ENCODE measurements around the gene PNMA8B. TPM values are rescaled to one million over a fixed set of nuclear protein-coding genes. Genes with fewer than 3 reads are reported as not detected.
A peak's percentile ranks its signal among the peaks of the same experiment; 100 is the strongest.

Gene PNMA8B
- total RNA-seq, 1 experiment from 2014 or later = 0.75 TPM

DNA sequence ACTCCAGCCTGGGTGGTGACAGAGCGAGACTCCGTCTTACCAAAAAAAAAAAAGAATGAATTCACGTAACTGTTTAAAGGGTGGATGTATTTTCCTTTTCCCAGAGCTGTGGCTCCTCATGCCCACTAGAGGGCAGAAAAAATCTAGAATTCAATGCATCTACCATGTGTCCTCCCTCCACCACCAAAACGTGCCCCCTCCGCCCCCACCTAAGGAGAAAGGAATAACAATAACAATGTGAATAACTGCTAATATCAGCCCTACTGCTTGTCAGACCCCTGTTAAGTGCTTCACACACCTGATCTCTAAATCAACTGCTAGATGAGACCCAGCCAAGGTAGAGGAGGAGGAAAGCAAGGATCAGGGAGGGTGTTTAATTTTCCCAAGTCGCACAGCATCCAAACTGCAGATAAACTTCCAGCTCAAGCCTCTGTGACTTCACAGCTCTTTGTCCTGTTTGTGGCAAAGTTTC is 20.2 kb upstream of the PNMA8B start:
- H3K27me3 ChIP-seq (replicated peaks; ENCODE audit: insufficient read depth, low read depth, low read length, poor library complexity) = no peaks in the 10 kb centered on the region
- intact Hi-C loops (cut with micrococcal nuclease; ENCODE audit: unreplicated experiment) = loop anchor here (10.0 kb wide), 1 partner anchor 441 kb away; no protein-coding TSS in a partner anchor
- CTCF ChIA-PET = interaction anchor here (0.5 to 0.7 kb wide), 5 partner anchors 70 to 646 kb away, joined by 3 to 5 read pairs (median 3); partner anchors contain the start of gene HIF3A

DNA sequence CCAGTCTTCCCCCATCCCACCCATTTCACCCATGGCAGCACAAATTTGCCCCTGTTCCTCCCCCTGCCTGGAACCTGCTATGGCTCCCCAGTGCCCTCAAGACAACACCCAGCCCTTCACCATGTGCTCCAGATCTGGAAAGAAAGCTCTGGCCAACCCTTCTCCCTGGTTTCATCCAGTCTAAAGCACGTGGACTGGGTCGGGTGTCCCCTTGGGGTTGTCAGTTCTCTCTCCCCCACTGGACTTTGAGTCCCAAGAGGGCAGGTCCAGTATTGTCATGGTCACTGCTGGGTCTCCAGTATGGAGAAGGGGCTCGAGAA is 19.6 kb upstream of the PNMA8B start:
- H3K27ac ChIP-seq (ENCODE audit: low read depth, low read length, poor library complexity, severe bottlenecking) = no peak overlapping the region
- no peak overlapping the region for H3K4me3 ChIP-seq (ENCODE audit: low read depth, low read length, poor library complexity, severe bottlenecking)
- ChIA-PET POLR2A (ENCODE audit: low non-redundant PET) (no interaction called here), CTCF (interaction anchor here (0.6 to 0.7 kb wide), 2 partner anchors 111 to 645 kb away, joined by 3 to 5 read pairs; no protein-coding TSS in a partner anchor)
- no peaks in the 10 kb centered on the region for H3K27me3 ChIP-seq (replicated peaks; ENCODE audit: insufficient read depth, low read depth, low read length, poor library complexity)
- H3K36me3 ChIP-seq (ENCODE audit: insufficient read depth, low read length, poor library complexity, severe bottlenecking) = no peaks in the 10 kb centered on the region
- BruUV-seq (replicated peaks) = no TSS peak
- DNase-seq (ENCODE audit: low spot score) = no peak
- H3K9me3 ChIP-seq (ENCODE audit: low read depth, low read length, poor library complexity, severe bottlenecking) = no peaks in the 10 kb centered on the region
- no peak for TF ChIP-seq EZH2 (IDR thresholded peaks at IDR 0.05; ENCODE audit: borderline replicate concordance, low read depth, low read length, poor library complexity, severe bottlenecking)
- TF ChIP-seq, protein P1, sequence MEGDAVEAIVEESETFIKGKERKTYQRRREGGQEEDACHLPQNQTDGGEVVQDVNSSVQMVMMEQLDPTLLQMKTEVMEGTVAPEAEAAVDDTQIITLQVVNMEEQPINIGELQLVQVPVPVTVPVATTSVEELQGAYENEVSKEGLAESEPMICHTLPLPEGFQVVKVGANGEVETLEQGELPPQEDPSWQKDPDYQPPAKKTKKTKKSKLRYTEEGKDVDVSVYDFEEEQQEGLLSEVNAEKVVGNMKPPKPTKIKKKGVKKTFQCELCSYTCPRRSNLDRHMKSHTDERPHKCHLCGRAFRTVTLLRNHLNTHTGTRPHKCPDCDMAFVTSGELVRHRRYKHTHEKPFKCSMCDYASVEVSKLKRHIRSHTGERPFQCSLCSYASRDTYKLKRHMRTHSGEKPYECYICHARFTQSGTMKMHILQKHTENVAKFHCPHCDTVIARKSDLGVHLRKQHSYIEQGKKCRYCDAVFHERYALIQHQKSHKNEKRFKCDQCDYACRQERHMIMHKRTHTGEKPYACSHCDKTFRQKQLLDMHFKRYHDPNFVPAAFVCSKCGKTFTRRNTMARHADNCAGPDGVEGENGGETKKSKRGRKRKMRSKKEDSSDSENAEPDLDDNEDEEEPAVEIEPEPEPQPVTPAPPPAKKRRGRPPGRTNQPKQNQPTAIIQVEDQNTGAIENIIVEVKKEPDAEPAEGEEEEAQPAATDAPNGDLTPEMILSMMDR (conservative IDR thresholded peaks at IDR 0.05; ENCODE audit: low read depth, low read length) = no peak
- intact Hi-C loops (cut with micrococcal nuclease; ENCODE audit: unreplicated experiment) = loop anchor here (10.0 kb wide), 1 partner anchor 440 kb away; no protein-coding TSS in a partner anchor
- no peaks in the 10 kb centered on the region for H3K4me1 ChIP-seq (ENCODE audit: insufficient read depth, low read length, poor library complexity, severe bottlenecking)

More for the DNA sequence above, 20.2 kb upstream of the PNMA8B start:
- Histone ChIP-seq H3K27ac (ENCODE audit: low read depth, low read length, poor library complexity, severe bottlenecking) (no peak overlapping the region), H3K36me3 (ENCODE audit: insufficient read depth, low read length, poor library complexity, severe bottlenecking) (no peaks in the 10 kb centered on the region), H3K4me1 (ENCODE audit: insufficient read depth, low read length, poor library complexity, severe bottlenecking) (no peaks in the 10 kb centered on the region), H3K4me3 (ENCODE audit: low read depth, low read length, poor library complexity, severe bottlenecking) (no peak overlapping the region), H3K9me3 (ENCODE audit: low read depth, low read length, poor library complexity, severe bottlenecking) (no peaks in the 10 kb centered on the region)
- POLR2A ChIA-PET (ENCODE audit: low non-redundant PET) = no interaction called here
- DNase-seq (ENCODE audit: low spot score) = peak; percentile 77
- TF ChIP-seq, protein P1 (conservative IDR thresholded peaks at IDR 0.05; ENCODE audit: low read depth, low read length) = peak; percentile 75
- TF ChIP-seq EZH2 (IDR thresholded peaks at IDR 0.05; ENCODE audit: borderline replicate concordance, low read depth, low read length, poor library complexity, severe bottlenecking) = no peak
- BruUV-seq (replicated peaks) = no TSS peak

DNA sequence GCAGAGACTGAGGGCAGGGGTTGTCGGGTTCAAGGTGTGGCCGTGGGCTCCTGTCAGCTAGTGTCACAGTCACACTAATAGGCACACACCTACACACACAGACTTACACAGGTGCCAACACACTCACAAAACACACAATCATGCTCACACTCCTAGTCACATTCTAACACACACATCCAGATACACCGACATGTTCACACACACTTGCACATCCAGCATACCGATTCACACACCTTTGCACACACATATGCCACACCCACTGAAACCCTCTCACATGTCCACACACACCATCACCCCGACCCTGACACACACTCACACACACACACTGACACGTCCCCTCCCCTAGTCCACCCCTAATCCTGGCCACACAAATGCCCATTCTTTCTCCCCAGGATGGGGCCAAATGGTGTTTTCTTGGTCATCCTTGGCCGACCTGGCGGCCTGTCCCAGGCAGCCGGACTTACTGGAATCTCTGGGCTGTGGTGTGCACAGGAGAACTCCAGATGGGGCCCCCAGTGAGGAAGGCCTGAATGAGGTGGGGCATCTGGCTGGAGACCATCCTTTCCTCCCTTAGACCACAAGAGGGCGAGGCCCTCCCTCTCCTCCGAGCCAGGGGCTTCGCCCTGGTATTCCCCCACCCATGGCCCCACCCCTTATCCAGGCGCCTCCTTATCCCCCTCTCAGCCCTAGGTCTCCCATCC is 19.1 kb upstream of the PNMA8B start:
- Histone ChIP-seq H3K4me1 (ENCODE audit: insufficient read depth, low read length, poor library complexity, severe bottlenecking) (no peaks in the 10 kb centered on the region), H3K4me3 (ENCODE audit: low read depth, low read length, poor library complexity, severe bottlenecking) (no peak overlapping the region), H3K27ac (ENCODE audit: low read depth, low read length, poor library complexity, severe bottlenecking) (no peak overlapping the region), H3K9me3 (ENCODE audit: low read depth, low read length, poor library complexity, severe bottlenecking) (no peaks in the 10 kb centered on the region), H3K27me3 (replicated peaks; ENCODE audit: insufficient read depth, low read depth, low read length, poor library complexity) (no peaks in the 10 kb centered on the region), H3K36me3 (ENCODE audit: insufficient read depth, low read length, poor library complexity, severe bottlenecking) (no peaks in the 10 kb centered on the region)
- no peak for DNase-seq (ENCODE audit: low spot score)
- no TSS peak for BruUV-seq (replicated peaks)
- POLR2A ChIA-PET (ENCODE audit: low non-redundant PET) = no interaction called here
- CTCF ChIA-PET = interaction anchor here (0.7 to 1.1 kb wide), 4 partner anchors 26 to 645 kb away, joined by 3 to 5 read pairs (median 4); no protein-coding TSS in a partner anchor
- intact Hi-C loops (cut with micrococcal nuclease; ENCODE audit: unreplicated experiment) = loop anchor here (10.0 kb wide), 1 partner anchor 440 kb away; no protein-coding TSS in a partner anchor
- TF ChIP-seq, protein P1 (conservative IDR thresholded peaks at IDR 0.05; ENCODE audit: low read depth, low read length) = no peak
- no peak for TF ChIP-seq EZH2 (IDR thresholded peaks at IDR 0.05; ENCODE audit: borderline replicate concordance, low read depth, low read length, poor library complexity, severe bottlenecking)
